Ramos (cell line): ENCODE results near the gene DDIT4.

Experiments
- in situ Hi-C: fragments of 300-500 bp; cut with MboI; formaldehyde crosslinking; loops from one replicate; pipeline ENCODE4 v1.14.3; 2022; ENCODE audit warnings: low sequenced_read_pairs; ENCODE audit not compliant: unreplicated experiment

The DDIT4 gene

GRCh38 chr10:72273410-72274212 lies at the start of gene DDIT4:
Gene DDIT4 (plus strand): TSS chr10:72273924. CDS start chr10:72274217, 293 bp downstream.
- in situ Hi-C loops: no loop called here

- in situ Hi-C loops: loop anchor here (5.0 kb wide), 1 partner anchor 108 kb away; no protein-coding TSS in a partner anchor
Measured at GRCh38 chr10:72224191-72224590, 49.5 kb upstream of the DDIT4 start.

- in situ Hi-C loops: no loop called here
Measured at GRCh38 chr10:72226418-72227027, 47.2 kb upstream of the DDIT4 start.

- in situ Hi-C loops: no loop called here
Measured at GRCh38 chr10:72227826-72228225, 45.9 kb upstream of the DDIT4 start.

GRCh38 chr10:72228318-72228751 lies 45.4 kb upstream of the DDIT4 start:
- in situ Hi-C loops: no loop called here

GRCh38 chr10:72229261-72230251 lies 44.2 kb upstream of the DDIT4 start:
- in situ Hi-C loops: no loop called here

- in situ Hi-C loops: no loop called here
Measured at GRCh38 chr10:72233621-72234020, 40.1 kb upstream of the DDIT4 start.

GRCh38 chr10:72234560-72235095 lies 39.1 kb upstream of the DDIT4 start:
- in situ Hi-C loops: no loop called here

GRCh38 chr10:72235544-72236279 lies 38.0 kb upstream of the DDIT4 start:
- in situ Hi-C loops: no loop called here

- in situ Hi-C loops: no loop called here
Measured at GRCh38 chr10:72238392-72239175, 35.1 kb upstream of the DDIT4 start.

GRCh38 chr10:72239409-72239808 lies 34.3 kb upstream of the DDIT4 start:
- in situ Hi-C loops: no loop called here

GRCh38 chr10:72240371-72240770 lies 33.4 kb upstream of the DDIT4 start:
- in situ Hi-C loops: no loop called here

- in situ Hi-C loops: no loop called here
Measured at GRCh38 chr10:72241691-72242252, 32.0 kb upstream of the DDIT4 start.

- in situ Hi-C loops: no loop called here
Measured at GRCh38 chr10:72242675-72243074, 31.0 kb upstream of the DDIT4 start.

GRCh38 chr10:72243822-72244437 lies 29.8 kb upstream of the DDIT4 start:
- in situ Hi-C loops: no loop called here

- in situ Hi-C loops: no loop called here
Measured at GRCh38 chr10:72244573-72245038, 29.1 kb upstream of the DDIT4 start.

- in situ Hi-C loops: no loop called here
Measured at GRCh38 chr10:72245949-72246525, 27.7 kb upstream of the DDIT4 start.
